ENCODE measurements around the gene GPR55. TPM values are rescaled to one million over a fixed set of nuclear protein-coding genes. Genes with fewer than 3 reads are reported as not detected.
A peak's percentile ranks its signal among the peaks of the same experiment; 100 is the strongest.

GPR55 gene
- total and polyA plus RNA-seq, 10 of the 15 experiments (the other 5 are each of a cell fraction or from before 2014, with no cell fraction given), result 2.1 to 30.1 (median 16.2) TPM

DNA sequence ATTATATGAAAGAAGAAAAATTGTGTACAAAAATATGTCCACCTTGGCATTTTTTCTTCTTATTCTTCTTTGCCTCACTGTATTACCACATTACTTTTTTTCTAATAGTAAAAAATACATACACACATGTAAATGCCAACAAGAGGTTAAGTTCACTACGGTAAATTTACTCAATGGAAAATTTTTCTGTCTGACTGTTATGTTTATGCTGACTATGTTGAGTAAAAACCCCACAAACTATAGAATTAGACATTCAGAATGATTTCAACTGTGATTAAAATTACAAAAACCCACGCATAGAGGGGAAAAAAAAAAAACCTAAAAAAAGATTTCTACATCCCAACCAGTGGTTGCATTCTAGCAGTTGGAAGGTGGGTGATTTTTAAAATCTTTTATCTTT lies 5.4 kb downstream of the GPR55 start:
- H3K4me3 ChIP-seq, result peak overlapping the region; percentile 46
- CTCF ChIA-PET, result interaction anchor here (0.7 to 16.2 kb wide), 7 partner anchors 15 to 71 kb away, joined by 3 to 315 read pairs (median 4); no protein-coding TSS in a partner anchor
- peak overlapping the region; percentile 93 for H3K4me2 ChIP-seq (ENCODE audit: control insufficient read depth, insufficient read depth)
- DNase-seq (ENCODE audit: low read depth, low spot score) (no peak), FAIRE-seq (no peak), ATAC-seq (no peak)
- 11% methylated on average over 2 of the region's 2 CpGs for WGBS (ENCODE audit: insufficient coverage, insufficient replicate concordance, low lambda C conversion rate, missing lambda C conversion rate)
- H2AFZ ChIP-seq (ENCODE audit: control insufficient read depth, low read depth, low read length), result no peak overlapping the region
- no TSS peak for BruUV-seq (replicated peaks)
- peaks cover 98% of the 10 kb centered on the region for H3K79me2 ChIP-seq (ENCODE audit: control insufficient read depth, insufficient read depth, low read length)
- no peaks in the 10 kb centered on the region for H3K9me3 ChIP-seq (replicated peaks; ENCODE audit: control insufficient read depth, insufficient read depth, low read length)
- TF ChIP-seq EZH2 (IDR thresholded peaks at IDR 0.05; ENCODE audit: borderline replicate concordance, control insufficient read depth, low read depth, low read length) (no peak), NR2C2 (IDR thresholded peaks at IDR 0.05; ENCODE audit: borderline replicate concordance, control insufficient read depth, insufficient read length, low read depth) (no peak), TARDBP (IDR thresholded peaks at IDR 0.05; ENCODE audit: borderline replicate concordance) (no peak), ZNF207 (IDR thresholded peaks at IDR 0.05; ENCODE audit: borderline replicate concordance) (no peak), CREB1 (IDR thresholded peaks at IDR 0.05; ENCODE audit: low read depth) (no peak), CHD1 (IDR thresholded peaks at IDR 0.05; ENCODE audit: low read depth, low read length) (0 out of 2 replicates have a peak, but pooled peaks have one; percentile 60), HDAC6 (IDR thresholded peaks at IDR 0.05; ENCODE audit: unreplicated experiment) (no peak), EED (IDR thresholded peaks at IDR 0.05; ENCODE audit: low read depth) (no peak), RBBP5 (conservative IDR thresholded peaks at IDR 0.05) (no peak), PAX8 (IDR thresholded peaks at IDR 0.05) (no peak), MLLT1 (IDR thresholded peaks at IDR 0.05) (0 out of 2 replicates have a peak, but pooled peaks have one; percentile 26)
- no peaks in the 10 kb centered on the region for H3K27me3 ChIP-seq (replicated peaks in 1 of 2; ENCODE audit: control insufficient read depth in 2 of 2, insufficient read depth in 2 of 2, low read length in 1 of 2)
- peak overlapping the region; percentile 69 for H3K9ac ChIP-seq (ENCODE audit: control insufficient read depth, insufficient read depth, low read length)
- SMC1A ChIA-PET (ENCODE audit: uncharacterized antibody, unreplicated experiment), result interaction anchor here (1.3 to 16.5 kb wide), 5 partner anchors 8 to 67 kb away, joined by 3 to 248 read pairs (median 8); no protein-coding TSS in a partner anchor
- intact Hi-C loops (cut with micrococcal nuclease; ENCODE audit: unreplicated experiment) (no loop called here), in situ Hi-C loops (cut with MboI) (loop anchor here (10.0 kb wide), 1 partner anchor 65 kb away; no protein-coding TSS in a partner anchor)
- H4K20me1 ChIP-seq (ENCODE audit: control insufficient read depth, insufficient read depth), result no peaks in the 10 kb centered on the region
- H3K36me3 ChIP-seq (ENCODE audit: control insufficient read depth in 2 of 2, insufficient read depth in 2 of 2, low read length in 1 of 2), result peaks cover 0 to 2% of the 10 kb centered on the region in 2 experiments; a peak in 3 of 4 replicates
- RAD21 ChIA-PET (ENCODE audit: unreplicated experiment), result interaction anchor here (0.9 to 2.3 kb wide), 9 partner anchors 16 to 95 kb away, joined by 3 to 36 read pairs (median 4); no protein-coding TSS in a partner anchor
- H3K27ac ChIP-seq (ENCODE audit: control insufficient read depth, insufficient read depth), result peak overlapping the region; percentile 81
- peaks cover 32% of the 10 kb centered on the region for H3K4me1 ChIP-seq (ENCODE audit: control insufficient read depth, insufficient read depth, low read length)
- POLR2A ChIA-PET, result interaction anchor here (0.9 to 9.7 kb wide), 2 partner anchors 55 to 65 kb away, joined by 4 to 117 read pairs; no protein-coding TSS in a partner anchor
